Type B pancreatic cell (in vitro differentiated cells): ENCODE results near the gene LRP1-AS. TPM values are rescaled to one million over a fixed set of nuclear protein-coding genes. Genes with fewer than 3 reads are reported as not detected.

Experiments
- DNase-seq: peaks from one replicate; pipeline ENCODE4 v3.0.0; 2021; ENCODE audit warnings: mixed read lengths; ENCODE audit not compliant: unreplicated experiment; ENCODE audit errors: extremely low spot score
- H3K27ac Mint-ChIP-seq: 2 replicates; pipeline ENCODE4 v1.8.0; 2021; ENCODE audit warnings: mild to moderate bottlenecking, mixed read lengths
- H3K27me3 Mint-ChIP-seq: 2 replicates; pipeline ENCODE4 v1.8.0; 2021; ENCODE audit warnings: mixed read lengths
- H3K36me3 Mint-ChIP-seq: 2 replicates; pipeline ENCODE4 v1.8.0; 2021; ENCODE audit warnings: mixed read lengths
- H3K4me1 Mint-ChIP-seq: one replicate; pipeline ENCODE4 v1.8.0; 2021; ENCODE audit warnings: mixed read lengths; ENCODE audit not compliant: unreplicated experiment
- H3K4me3 Mint-ChIP-seq: 2 replicates; pipeline ENCODE4 v1.8.0; 2021; ENCODE audit warnings: mild to moderate bottlenecking, mixed read lengths
- H3K9me3 Mint-ChIP-seq: 2 replicates; pipeline ENCODE4 v1.8.0; 2021; ENCODE audit warnings: mixed read lengths
- total RNA-seq: library from RNA; stranded (reverse); gene quantifications from 2 replicates; pipeline ENCODE4 v1.2.1, GENCODE V29; 2021; ENCODE audit warnings: low replicate concordance
- TF ChIP-seq, protein P1 (sequence below): fragments of 200-600 bp; sonication (generic); conservative IDR thresholded peaks from 2 replicates; pipeline ENCODE4 v1.5.0; 2021; ENCODE audit warnings: antibody characterized with exemption, mild to moderate bottlenecking

LRP1-AS gene
- total RNA-seq, 1 donor from 2014 or later: not detected

DNA sequence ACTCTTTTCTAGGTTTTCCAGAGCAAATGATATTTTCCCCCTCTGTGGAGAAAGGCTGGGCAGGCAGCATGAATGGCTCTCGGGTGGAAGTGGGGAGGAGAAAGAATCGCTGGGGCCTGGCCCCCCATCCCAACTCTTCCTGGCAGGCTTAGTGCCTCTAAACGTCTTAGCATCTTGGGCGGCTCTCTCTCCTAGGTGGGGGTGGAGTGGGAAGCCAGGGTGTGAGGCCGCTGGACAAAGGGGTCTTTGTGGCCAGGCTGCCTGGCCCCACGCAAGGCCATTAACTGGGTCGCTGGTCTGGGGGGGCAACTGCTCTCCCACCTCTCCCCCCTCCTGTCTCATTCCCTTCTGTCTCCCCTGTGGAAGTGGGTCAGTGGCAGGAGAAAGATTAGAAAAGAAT, 4.7 kb downstream of the LRP1-AS start:
- H3K4me1 Mint-ChIP-seq: peaks cover 49% of the 10 kb centered on the region
- H3K27ac Mint-ChIP-seq: no peak overlapping the region

DNA sequence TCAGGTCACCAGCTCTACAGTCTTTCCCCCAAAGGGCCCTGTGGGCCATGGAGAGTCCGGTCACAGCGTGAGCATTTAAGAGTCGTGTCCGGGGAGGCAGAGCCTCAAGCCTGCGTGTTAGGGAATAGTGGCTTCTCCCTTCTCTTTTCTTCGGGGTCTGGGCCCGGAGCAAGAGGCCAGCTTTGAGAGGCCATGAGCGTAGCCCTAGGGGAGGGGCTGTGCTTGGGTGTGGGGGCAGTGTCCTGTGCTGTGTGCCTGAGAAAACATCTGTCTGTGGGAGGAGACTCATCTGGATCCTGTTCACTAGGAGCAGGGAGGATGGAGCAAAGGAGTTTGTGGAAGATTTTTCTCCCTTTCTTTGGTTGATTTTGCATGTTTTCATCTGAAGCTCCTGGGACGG, 5.3 kb downstream of the LRP1-AS start:
- Mint-ChIP-seq H3K4me3 (no peak overlapping the region), H3K4me1 (peaks cover 43% of the 10 kb centered on the region), H3K27ac (peak overlapping the region; percentile 23), H3K27me3 (no peaks in the 10 kb centered on the region), H3K9me3 (no peaks in the 10 kb centered on the region), H3K36me3 (peaks cover 35% of the 10 kb centered on the region)
- DNase-seq: no peak
- TF ChIP-seq, protein P1, sequence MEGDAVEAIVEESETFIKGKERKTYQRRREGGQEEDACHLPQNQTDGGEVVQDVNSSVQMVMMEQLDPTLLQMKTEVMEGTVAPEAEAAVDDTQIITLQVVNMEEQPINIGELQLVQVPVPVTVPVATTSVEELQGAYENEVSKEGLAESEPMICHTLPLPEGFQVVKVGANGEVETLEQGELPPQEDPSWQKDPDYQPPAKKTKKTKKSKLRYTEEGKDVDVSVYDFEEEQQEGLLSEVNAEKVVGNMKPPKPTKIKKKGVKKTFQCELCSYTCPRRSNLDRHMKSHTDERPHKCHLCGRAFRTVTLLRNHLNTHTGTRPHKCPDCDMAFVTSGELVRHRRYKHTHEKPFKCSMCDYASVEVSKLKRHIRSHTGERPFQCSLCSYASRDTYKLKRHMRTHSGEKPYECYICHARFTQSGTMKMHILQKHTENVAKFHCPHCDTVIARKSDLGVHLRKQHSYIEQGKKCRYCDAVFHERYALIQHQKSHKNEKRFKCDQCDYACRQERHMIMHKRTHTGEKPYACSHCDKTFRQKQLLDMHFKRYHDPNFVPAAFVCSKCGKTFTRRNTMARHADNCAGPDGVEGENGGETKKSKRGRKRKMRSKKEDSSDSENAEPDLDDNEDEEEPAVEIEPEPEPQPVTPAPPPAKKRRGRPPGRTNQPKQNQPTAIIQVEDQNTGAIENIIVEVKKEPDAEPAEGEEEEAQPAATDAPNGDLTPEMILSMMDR: no peak

More for the DNA sequence above, 4.7 kb downstream of the LRP1-AS start:
- TF ChIP-seq, protein P1: no peak
- peaks cover 35% of the 10 kb centered on the region for H3K36me3 Mint-ChIP-seq
- no peaks in the 10 kb centered on the region for H3K9me3 Mint-ChIP-seq
- DNase-seq: no peak
- no peaks in the 10 kb centered on the region for H3K27me3 Mint-ChIP-seq
- no peak overlapping the region for H3K4me3 Mint-ChIP-seq

DNA sequence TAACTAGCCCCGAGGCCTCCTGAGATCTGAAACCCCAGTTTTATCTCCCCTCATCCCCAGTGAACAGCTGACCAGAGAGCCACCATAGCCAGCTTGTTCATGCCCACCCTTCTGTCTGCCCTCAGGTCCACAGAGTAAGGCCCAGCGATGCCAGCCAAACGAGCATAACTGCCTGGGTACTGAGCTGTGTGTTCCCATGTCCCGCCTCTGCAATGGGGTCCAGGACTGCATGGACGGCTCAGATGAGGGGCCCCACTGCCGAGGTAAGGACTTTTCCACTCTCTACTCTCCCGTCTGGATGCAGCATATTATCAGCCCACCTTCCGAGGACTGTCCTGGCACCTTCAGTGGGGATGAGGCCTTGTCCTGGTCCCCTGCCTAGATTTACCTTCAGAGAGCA, 6.2 kb downstream of the LRP1-AS start:
- H3K9me3 Mint-ChIP-seq: no peaks in the 10 kb centered on the region
- TF ChIP-seq, protein P1: no peak
- H3K27ac Mint-ChIP-seq: no peak overlapping the region
- peaks cover 35% of the 10 kb centered on the region for H3K36me3 Mint-ChIP-seq
- H3K27me3 Mint-ChIP-seq: no peaks in the 10 kb centered on the region
- H3K4me1 Mint-ChIP-seq: peaks cover 42% of the 10 kb centered on the region
- no peak overlapping the region for H3K4me3 Mint-ChIP-seq
- no peak for DNase-seq

DNA sequence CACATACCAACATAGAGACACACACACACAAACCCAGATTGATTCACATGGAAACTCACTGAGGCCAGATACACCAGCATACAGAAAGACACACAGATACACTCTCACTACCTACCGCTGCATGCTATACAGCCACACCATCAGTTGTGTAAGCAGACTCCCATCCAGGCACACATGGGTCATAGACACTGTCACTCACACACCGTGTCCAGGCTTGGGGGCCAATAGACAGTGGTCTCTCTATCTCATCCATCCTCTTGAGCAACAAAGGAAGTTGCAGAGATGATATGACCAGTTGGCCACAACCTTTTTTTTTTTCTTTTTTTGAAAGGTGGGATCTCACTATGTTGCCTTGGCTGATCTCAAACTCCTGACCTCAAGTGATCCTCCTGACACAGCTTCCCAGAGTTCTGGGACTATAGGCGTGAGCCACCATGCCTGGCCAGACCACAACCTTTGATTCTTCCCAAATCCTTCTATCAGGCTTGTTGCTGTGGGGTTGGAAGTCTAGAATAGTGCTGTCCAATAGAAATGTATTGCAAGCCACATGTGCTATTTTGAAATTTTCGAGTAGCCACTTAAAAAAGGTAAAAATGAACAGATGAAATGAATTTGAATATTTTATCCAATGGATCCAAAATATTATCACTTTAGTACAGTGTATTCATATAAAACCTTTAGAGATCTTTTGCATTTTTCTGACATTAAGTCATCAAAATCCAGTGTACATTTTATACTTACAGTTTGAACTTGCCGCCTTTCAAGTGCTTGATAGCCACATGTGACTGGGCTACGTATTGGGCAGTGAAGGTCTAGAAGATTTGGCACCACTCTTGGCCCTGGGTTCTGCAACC, 7.4 kb downstream of the LRP1-AS start:
- H3K27ac Mint-ChIP-seq: peak overlapping the region; percentile 12
- TF ChIP-seq, protein P1: no peak
- no peaks in the 10 kb centered on the region for H3K9me3 Mint-ChIP-seq
- H3K27me3 Mint-ChIP-seq: no peaks in the 10 kb centered on the region
- no peak for DNase-seq
- peaks cover 29% of the 10 kb centered on the region for H3K36me3 Mint-ChIP-seq
- H3K4me3 Mint-ChIP-seq: no peak overlapping the region
- peaks cover 39% of the 10 kb centered on the region for H3K4me1 Mint-ChIP-seq

DNA sequence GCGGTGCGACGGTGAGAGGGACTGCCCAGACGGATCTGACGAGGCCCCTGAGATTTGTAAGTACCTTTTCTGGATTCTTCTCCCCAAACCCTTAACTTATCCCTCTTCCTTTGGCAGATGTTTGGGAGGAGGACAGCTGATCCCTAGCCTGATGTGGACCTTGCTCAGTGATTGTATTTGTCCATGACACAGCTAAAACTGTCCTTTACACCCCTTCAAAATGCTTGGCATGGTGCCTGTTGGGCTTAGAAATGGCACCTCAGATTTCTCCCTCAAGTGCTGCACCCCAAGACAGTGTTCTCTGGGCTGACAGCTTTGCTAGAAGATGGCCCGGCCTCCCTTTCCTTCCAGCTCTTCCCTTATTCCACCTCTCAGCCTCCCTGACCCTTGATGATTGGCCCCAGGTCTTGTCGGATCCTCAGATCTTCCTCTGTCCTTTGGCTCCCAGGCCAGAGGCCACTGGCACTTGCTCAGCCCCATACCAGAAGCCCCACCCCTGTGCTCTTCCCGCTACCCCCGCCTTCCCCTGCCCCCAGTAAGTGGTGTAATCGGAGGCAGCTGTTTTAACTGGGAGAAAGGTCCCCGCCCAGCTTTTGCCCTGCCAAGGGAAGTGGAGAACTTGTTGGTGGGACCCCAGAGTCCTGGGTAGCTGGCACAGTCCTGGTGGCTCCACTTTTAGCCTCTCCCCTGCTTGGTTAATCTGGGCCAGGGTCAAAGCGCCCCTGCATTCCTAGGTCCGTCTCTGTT, 8.7 kb downstream of the LRP1-AS start:
- no peaks in the 10 kb centered on the region for H3K9me3 Mint-ChIP-seq
- H3K27ac Mint-ChIP-seq: no peak overlapping the region

More for the DNA sequence above, 8.7 kb downstream of the LRP1-AS start:
- TF ChIP-seq, protein P1: no peak
- DNase-seq: no peak
- Mint-ChIP-seq H3K36me3 (peaks cover 26% of the 10 kb centered on the region), H3K4me3 (no peak overlapping the region), H3K27me3 (no peaks in the 10 kb centered on the region), H3K4me1 (peaks cover 52% of the 10 kb centered on the region)
